RWPE2 (cell line): ENCODE data around the gene OR52A1.
"Not testable (repeated sequence)": the region's sequence is repeated elsewhere in the genome, so short reads cannot be mapped to it uniquely, and the experiment has no call there.

Source experiments
- ATAC-seq: fragments of 200-7000 bp; cut with Tn5 transposase; 3 replicates; pipeline ENCODE4 v1.9.1; 2021; ENCODE audit warnings: low read depth
- DNase-seq: peaks from one replicate; pipeline ENCODE4 v3.0.0-alpha.2; 2020; ENCODE audit warnings: low spot score
- H3K27ac ChIP-seq: fragments of 450-650 bp; 2 replicates; pipeline ENCODE4 v1.5.1; 2017; ENCODE audit warnings: mild to moderate bottlenecking; ENCODE audit not compliant: poor library complexity, severe bottlenecking
- H3K27me3 ChIP-seq: fragments of 250-450 bp; sonication (Bioruptor Pico); 2 replicates; pipeline ENCODE4 v1.5.1; 2021; ENCODE audit warnings: mild to moderate bottlenecking, moderate library complexity; ENCODE audit not compliant: insufficient read depth, poor library complexity, severe bottlenecking
- H3K36me3 ChIP-seq: fragments of 250-450 bp; sonication (Bioruptor Pico); 2 replicates; pipeline ENCODE4 v1.5.1; 2020; ENCODE audit warnings: low read depth, mild to moderate bottlenecking, moderate library complexity
- H3K4me1 ChIP-seq: fragments of 250-450 bp; sonication (Bioruptor Pico); 2 replicates; pipeline ENCODE4 v1.5.1; 2021; ENCODE audit warnings: mild to moderate bottlenecking, moderate library complexity; ENCODE audit not compliant: insufficient read depth, poor library complexity, severe bottlenecking
- H3K4me3 ChIP-seq: fragments of 250-450 bp; sonication (Bioruptor Pico); 2 replicates; pipeline ENCODE4 v1.5.1; 2021; ENCODE audit warnings: mild to moderate bottlenecking, moderate library complexity; ENCODE audit not compliant: severe bottlenecking
- H3K9me3 ChIP-seq: fragments of 250-450 bp; sonication (Bioruptor Pico); 2 replicates; pipeline ENCODE4 v1.5.1; 2021; ENCODE audit warnings: mild to moderate bottlenecking, moderate library complexity; ENCODE audit not compliant: severe bottlenecking
- CTCF ChIP-seq: fragments of 450-650 bp; IDR thresholded peaks from one replicate; pipeline ENCODE4 v1.5.1; 2017; ENCODE audit warnings: mild to moderate bottlenecking, moderate library complexity; ENCODE audit not compliant: poor library complexity, severe bottlenecking

The OR52A1 gene

GRCh38 chr11:5174934-5175333 lies 20.4 kb upstream of the OR52A1 start:
- H3K4me3 ChIP-seq = no peak overlapping the region
- H3K27ac ChIP-seq = no peak overlapping the region
- H3K9me3 ChIP-seq = no peaks in the 10 kb centered on the region
- H3K27me3 ChIP-seq = no peaks in the 10 kb centered on the region
- DNase-seq (no peak), ATAC-seq (no peak)
- TF ChIP-seq CTCF = no peak
- H3K4me1 ChIP-seq = no peaks in the 10 kb centered on the region
- H3K36me3 ChIP-seq = no peaks in the 10 kb centered on the region

GRCh38 chr11:5171856-5172255 lies 17.3 kb upstream of the OR52A1 start:
- Histone ChIP-seq H3K27me3 (no peaks in the 10 kb centered on the region), H3K4me1 (no peaks in the 10 kb centered on the region), H3K4me3 (no peak overlapping the region), H3K9me3 (no peaks in the 10 kb centered on the region), H3K27ac (no peak overlapping the region), H3K36me3 (no peaks in the 10 kb centered on the region)
- no peak for DNase-seq
- no peak for ATAC-seq
- no peak for TF ChIP-seq CTCF

- DNase-seq = not testable (repeated sequence)
These were observed 11.3 kb upstream of the OR52A1 start for GRCh38 chr11:5165898-5166297.

DNA sequence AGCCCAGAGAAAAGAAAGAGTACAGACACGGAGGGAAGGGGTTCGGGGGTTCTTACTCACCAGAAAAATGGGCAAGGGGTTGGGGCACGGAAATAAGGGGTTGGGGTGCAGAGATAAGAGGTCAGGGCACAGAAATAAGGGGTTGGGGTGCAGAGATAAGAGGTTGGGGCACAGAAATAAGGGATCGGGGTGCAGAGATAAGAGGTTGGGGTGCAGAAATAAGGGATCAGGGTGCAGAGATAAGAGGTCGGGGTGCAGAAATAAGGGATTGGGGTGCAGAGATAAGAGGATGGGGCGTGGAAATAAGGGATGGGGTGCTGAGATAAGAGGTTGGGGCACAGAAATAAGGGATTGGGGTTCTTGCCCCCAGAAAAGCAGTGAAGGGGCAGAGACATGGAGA lies 10.2 kb upstream of the OR52A1 start:
- H3K4me1 ChIP-seq, DNase-seq, ATAC-seq, H3K9me3 ChIP-seq, H3K4me3 ChIP-seq, H3K27ac ChIP-seq, H3K27me3 ChIP-seq, H3K36me3 ChIP-seq: not testable (repeated sequence)

More at GRCh38 chr11:5165898-5166297, 11.3 kb upstream of the OR52A1 start:
- not testable (repeated sequence) for ATAC-seq, H3K4me3 ChIP-seq, H3K36me3 ChIP-seq, H3K27me3 ChIP-seq, H3K9me3 ChIP-seq, H3K4me1 ChIP-seq, H3K27ac ChIP-seq

- H3K27me3 ChIP-seq, ATAC-seq, H3K36me3 ChIP-seq, H3K9me3 ChIP-seq, H3K4me1 ChIP-seq, H3K4me3 ChIP-seq, DNase-seq, H3K27ac ChIP-seq: not testable (repeated sequence)
These were observed 6.5 kb upstream of the OR52A1 start for GRCh38 chr11:5161045-5161444.

- not testable (repeated sequence) for H3K4me3 ChIP-seq, ATAC-seq, H3K9me3 ChIP-seq, H3K27ac ChIP-seq, H3K4me1 ChIP-seq, H3K36me3 ChIP-seq, DNase-seq, H3K27me3 ChIP-seq
These were observed 5.7 kb upstream of the OR52A1 start for GRCh38 chr11:5160217-5160616.

GRCh38 chr11:5159806-5160205 lies 5.2 kb upstream of the OR52A1 start:
- no peak for DNase-seq
- ATAC-seq = no peak
- Histone ChIP-seq H3K4me3 (no peak overlapping the region), H3K27ac (no peak overlapping the region), H3K9me3 (peaks cover 3% of the 10 kb centered on the region), H3K4me1 (no peaks in the 10 kb centered on the region), H3K27me3 (no peaks in the 10 kb centered on the region), H3K36me3 (no peaks in the 10 kb centered on the region)
- TF ChIP-seq CTCF = no peak
